Measurements from ENCODE around the gene SUB1.
A peak's percentile ranks its signal among the peaks of the same experiment; 100 is the strongest.
"Not testable (repeated sequence)": the region's sequence is repeated elsewhere in the genome, so short reads cannot be mapped to it uniquely, and the experiment has no call there.

SUB1 gene

GRCh38 chr5:32585446-32586275 lies at the start of gene SUB1:
Gene SUB1, plus strand, starts transcription at chr5:32585557. Its CDS starts 2,956 bp downstream, at chr5:32588513.
- DNase-seq, result peak; percentile 97
- H3K4me3 ChIP-seq (ENCODE audit: low read length), result peak within 1 kb of the TSS; percentile 92
- peaks cover 11% of the 10 kb centered on the region for H4K20me1 ChIP-seq (ENCODE audit: insufficient read depth, low read length)
- no peak for TF ChIP-seq CTCF (IDR thresholded peaks at IDR 0.05; ENCODE audit: low read length)
- TF ChIP-seq EZH2 (optimal IDR thresholded peaks at IDR 0.05; ENCODE audit: low read depth, low read length), result no peak
- no peak for TF ChIP-seq EZH2phosphoT487 (IDR thresholded peaks at IDR 0.05; ENCODE audit: low read length)
- H2AFZ ChIP-seq (ENCODE audit: low read length), result no peak within 1 kb of the TSS
- peaks cover 71% of the 10 kb centered on the region for H3K79me2 ChIP-seq (ENCODE audit: low read length)
- peak within 1 kb of the TSS; percentile 79 for H3K4me2 ChIP-seq (ENCODE audit: low read depth, low read length)
- peak within 1 kb of the TSS; percentile 94 for H3K27ac ChIP-seq (ENCODE audit: low read length)
- H3K36me3 ChIP-seq (replicated peaks; ENCODE audit: insufficient read depth, low read length), result no peaks in the 10 kb centered on the region; the same call in 1 of the 2 replicates
- H3K9me2 ChIP-seq (replicated peaks; ENCODE audit: insufficient read depth, low read length), result no peaks in the 10 kb centered on the region
- H3K9ac ChIP-seq (ENCODE audit: low read length), result peak within 1 kb of the TSS; percentile 100
- no peaks in the 10 kb centered on the region for H3K27me3 ChIP-seq (replicated peaks; ENCODE audit: insufficient read depth, low read length)
- H3K4me1 ChIP-seq (ENCODE audit: low read length), result peaks cover 38% of the 10 kb centered on the region
- H3K9me3 ChIP-seq (replicated peaks; ENCODE audit: insufficient read depth, low read length), result no peaks in the 10 kb centered on the region
- peaks cover 84% of the 10 kb centered on the region for H3F3A ChIP-seq (ENCODE audit: insufficient read depth, low read length)

- Histone ChIP-seq H3K9me3 (replicated peaks; ENCODE audit: insufficient read depth, low read length) (no peaks in the 10 kb centered on the region), H4K20me1 (ENCODE audit: insufficient read depth, low read length) (no peaks in the 10 kb centered on the region), H3K27ac (ENCODE audit: low read length) (peak overlapping the region; percentile 97; the same call in 1 of the 2 replicates), H3K9me2 (replicated peaks; ENCODE audit: insufficient read depth, low read length) (no peaks in the 10 kb centered on the region), H3K4me1 (ENCODE audit: low read length) (peaks cover 79% of the 10 kb centered on the region), H3F3A (ENCODE audit: insufficient read depth, low read length) (peaks cover 72% of the 10 kb centered on the region), H3K4me2 (ENCODE audit: low read depth, low read length) (peak overlapping the region; percentile 59), H3K27me3 (replicated peaks; ENCODE audit: insufficient read depth, low read length) (no peaks in the 10 kb centered on the region), H3K4me3 (ENCODE audit: low read length) (no peak overlapping the region), H2AFZ (ENCODE audit: low read length) (no peak overlapping the region), H3K79me2 (ENCODE audit: low read length) (peaks cover 70% of the 10 kb centered on the region), H3K36me3 (replicated peaks; ENCODE audit: insufficient read depth, low read length) (no peaks in the 10 kb centered on the region), H3K9ac (ENCODE audit: low read length) (peak overlapping the region; percentile 52; the same call in 1 of the 2 replicates)
- DNase-seq, result peak; percentile 68
- no peak for TF ChIP-seq CTCF (IDR thresholded peaks at IDR 0.05; ENCODE audit: low read length)
- no peak for TF ChIP-seq EZH2 (optimal IDR thresholded peaks at IDR 0.05; ENCODE audit: low read depth, low read length)
- TF ChIP-seq EZH2phosphoT487 (IDR thresholded peaks at IDR 0.05; ENCODE audit: low read length), result no peak
Measured at GRCh38 chr5:32536246-32536645, 49.1 kb upstream of the SUB1 start.

GRCh38 chr5:32537437-32538029 lies 47.8 kb upstream of the SUB1 start:
- not testable (repeated sequence) for H3K9me2 ChIP-seq (replicated peaks; ENCODE audit: insufficient read depth, low read length); H3K9me3 ChIP-seq (replicated peaks; ENCODE audit: insufficient read depth, low read length); H2AFZ ChIP-seq (ENCODE audit: low read length); H3K36me3 ChIP-seq (replicated peaks; ENCODE audit: insufficient read depth, low read length); H3K27me3 ChIP-seq (replicated peaks; ENCODE audit: insufficient read depth, low read length); DNase-seq; H4K20me1 ChIP-seq (ENCODE audit: insufficient read depth, low read length)
- Histone ChIP-seq H3K4me1 (ENCODE audit: low read length) (peaks cover 92% of the 10 kb centered on the region), H3K79me2 (ENCODE audit: low read length) (peaks cover 78% of the 10 kb centered on the region), H3K4me3 (ENCODE audit: low read length) (peak overlapping the region; percentile 16; the same call in 1 of the 2 replicates), H3K27ac (ENCODE audit: low read length) (peak overlapping the region; percentile 97), H3F3A (ENCODE audit: insufficient read depth, low read length) (peaks cover 71% of the 10 kb centered on the region), H3K4me2 (ENCODE audit: low read depth, low read length) (peak overlapping the region; percentile 88), H3K9ac (ENCODE audit: low read length) (peak overlapping the region; percentile 52)
